Naive thymus-derived CD8-positive, alpha-beta T cell (primary cell): ENCODE data around the gene SAXO2. TPM values are rescaled to one million over a fixed set of nuclear protein-coding genes. Genes with fewer than 3 reads are reported as not detected.
"Not testable (repeated sequence)": the region's sequence is repeated elsewhere in the genome, so short reads cannot be mapped to it uniquely, and the experiment has no call there.

ENCODE experiments used
- ATAC-seq, 2 donors: fragments of 150-1000 bp; cut with Tn5 transposase in 1 of 2; sonication (Bioruptor Pico), chemical (Tn5 transposase) in 1 of 2; 1 replicate in 1 of 2; 2 replicates in 1 of 2; pipeline ENCODE4 v1.10.0; 2021; ENCODE audit warnings: mild to moderate bottlenecking in 2 of 2, moderate library complexity in 2 of 2
- POLR2A ChIA-PET: fragments of 350-600 bp; sonication (Branson Sonifier 250); formaldehyde crosslinking; loops from one replicate; lab custom pipeline; 2021; ENCODE audit warnings: antibody characterized with exemption; lab: Charles Lee
- DNase-seq, 10 donors: peaks; one replicate each; pipeline versions ENCODE4 v3.0.0 to v3.0.0-alpha.2; 2020 to 2022
- H3K27ac Mint-ChIP-seq, 10 donors: one replicate each; pipeline ENCODE4 v1.8.0; 2020 to 2022; ENCODE audit warnings: mild to moderate bottlenecking in 10 of 10, mixed read lengths in 10 of 10, moderate library complexity in 4 of 10, inconsistent platforms in 1 of 10
- H3K27me3 Mint-ChIP-seq, 5 donors: one replicate each; pipeline ENCODE4 v1.8.0; 2021 to 2022; ENCODE audit warnings: mixed read lengths in 5 of 5
- H3K36me3 Mint-ChIP-seq, 3 donors: one replicate each; pipeline ENCODE4 v1.8.0; 2020 to 2022; ENCODE audit warnings: mixed read lengths in 3 of 3, mild to moderate bottlenecking in 2 of 3, inconsistent platforms in 1 of 3
- H3K4me1 Mint-ChIP-seq, 4 donors: one replicate each; pipeline ENCODE4 v1.8.0; 2021 to 2022; ENCODE audit warnings: mixed read lengths in 4 of 4
- H3K4me3 Mint-ChIP-seq, 10 donors: one replicate each; pipeline ENCODE4 v1.8.0; 2020 to 2022; ENCODE audit warnings: mild to moderate bottlenecking in 10 of 10, mixed read lengths in 10 of 10, moderate library complexity in 6 of 10, inconsistent platforms in 1 of 10
- H3K9me3 Mint-ChIP-seq, 9 donors: one replicate each; pipeline ENCODE4 v1.8.0; 2020 to 2022; ENCODE audit warnings: mixed read lengths in 9 of 9, mild to moderate bottlenecking in 3 of 9, inconsistent platforms in 1 of 9, moderate library complexity in 1 of 9
- polyA plus RNA-seq, 3 donors: library from polyadenylated mRNA; unstranded; fragments of 300-500 nt; fragmentation: Illumina TruSeq; gene quantifications; one replicate each; pipeline ENCODE4 v1.2.3, GENCODE V29; 2021
- total RNA-seq, 8 experiments: library from RNA in 2 of 8; stranded (reverse) in 2 of 8; gene quantifications; one replicate each; pipeline ENCODE4 v1.2.3 and lab custom pipeline; 2021 to 2026

SAXO2 gene, protein sequence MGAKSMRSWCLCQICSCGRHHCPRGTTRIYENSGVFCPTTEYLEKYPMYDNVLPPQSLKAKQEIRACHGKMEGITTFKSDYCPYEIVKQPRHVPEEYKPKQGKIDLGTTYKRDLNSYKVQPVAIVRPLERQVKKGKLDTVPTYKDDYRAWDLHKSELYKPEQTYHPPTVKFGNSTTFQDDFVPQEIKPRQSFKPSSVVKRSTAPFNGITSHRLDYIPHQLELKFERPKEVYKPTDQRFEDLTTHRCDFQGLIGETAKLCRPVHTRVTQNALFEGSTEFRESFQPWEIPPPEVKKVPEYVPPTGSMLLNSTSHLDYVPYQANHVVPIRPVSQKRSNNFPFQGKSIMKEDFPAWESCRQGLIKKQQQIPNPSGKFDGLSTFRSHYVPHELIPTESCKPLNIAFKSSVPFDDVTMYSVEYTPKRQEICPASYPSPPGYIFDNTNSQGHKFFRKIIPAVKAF
- total RNA-seq (1 to 10 TPM; 3.9 to 5.1 TPM), polyA plus RNA-seq (1 to 10 TPM in 2 of 3 donors, not detected in 1; 2.1 TPM), total RNA-seq (lab: John Stamatoyannopoulos, UW) (0 to 10.2 (median 2.1) reads per million in 6 experiments)

DNA sequence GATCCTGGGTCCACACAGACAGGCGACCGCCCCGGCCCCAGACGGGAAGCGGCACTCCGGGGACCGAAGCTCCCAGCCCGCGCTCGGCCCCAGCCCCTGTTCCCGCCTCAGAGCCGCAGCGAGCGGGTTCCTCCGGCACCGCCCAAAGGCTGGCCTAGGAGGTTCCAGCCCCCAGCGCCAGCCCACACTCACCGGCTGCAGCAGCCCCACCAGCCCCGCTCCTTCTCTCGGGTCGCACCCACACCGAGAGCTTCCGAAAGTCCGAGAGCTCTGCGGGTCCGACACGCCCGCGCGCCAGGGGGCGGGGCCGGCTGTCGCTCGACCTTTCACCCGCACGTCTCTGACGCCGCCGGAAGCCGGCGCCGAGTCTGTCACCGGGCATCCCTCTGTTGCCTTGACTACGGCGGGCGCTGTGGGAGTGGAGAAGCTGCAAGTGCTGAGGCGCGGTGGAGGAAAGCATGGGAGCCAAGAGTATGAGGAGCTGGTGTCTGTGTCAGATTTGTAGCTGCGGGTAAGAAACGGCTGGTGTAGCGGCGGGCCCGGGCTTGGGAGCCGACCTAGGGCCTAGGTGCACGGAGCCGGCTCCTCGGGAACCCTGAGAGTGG, at the start of gene SAXO2, which contains the start of gene EFL1:
TSS of gene SAXO2 (plus strand) at position 397 of the 605 bp plus-strand sequence. CDS start at position 459, 62 bp downstream.
TSS of gene EFL1 (minus strand) at position 313 of the 605 bp plus-strand sequence. CDS start 956 bp downstream, outside the sequence.
- no peaks in the 10 kb centered on the region for H3K27me3 Mint-ChIP-seq
- POLR2A ChIA-PET = interaction anchor here (1.1 kb wide), 1 partner anchor 36 kb away, joined by 3 read pairs; no protein-coding TSS in a partner anchor
- peaks cover 25 to 55% (median 32%) of the 10 kb centered on the region in 4 donors for H3K4me1 Mint-ChIP-seq
- peak within 1 kb of the TSS; percentile 74 to 97 (median 91) for H3K27ac Mint-ChIP-seq
- H3K4me3 Mint-ChIP-seq = peak within 1 kb of the TSS; percentile 90 to 97 (median 95)
- DNase-seq (peak; percentile 83 to 96 (median 88)), ATAC-seq (peak; percentile 94 to 97)
- H3K9me3 Mint-ChIP-seq = no peaks in the 10 kb centered on the region
- peaks cover 0 to 24% (median 5%) of the 10 kb centered on the region in 3 donors for H3K36me3 Mint-ChIP-seq

DNA sequence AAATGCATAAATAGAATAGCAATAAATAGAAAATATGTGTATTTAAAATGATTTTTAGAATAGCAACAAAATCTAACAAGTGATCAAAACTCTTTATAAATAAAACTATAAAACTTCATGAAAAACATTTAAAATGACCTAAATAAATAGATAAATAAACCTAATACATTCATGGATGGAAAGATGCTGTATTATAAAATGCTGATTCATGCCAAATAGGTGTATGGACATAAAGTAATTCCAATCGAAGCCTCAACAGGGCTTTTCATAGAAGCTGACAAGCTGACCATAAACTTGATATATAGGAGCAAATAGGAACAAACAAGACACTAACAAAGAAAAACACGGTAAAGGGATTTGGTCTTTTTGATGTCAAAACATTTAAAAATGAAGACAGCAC, 46.5 kb upstream of the SAXO2 start:
- DNase-seq, H3K27me3 Mint-ChIP-seq, H3K4me1 Mint-ChIP-seq, POLR2A ChIA-PET, H3K9me3 Mint-ChIP-seq, ATAC-seq, H3K4me3 Mint-ChIP-seq, H3K27ac Mint-ChIP-seq: not testable (repeated sequence)
- peaks cover 15 to 80% (median 29%) of the 10 kb centered on the region in 3 donors for H3K36me3 Mint-ChIP-seq

DNA sequence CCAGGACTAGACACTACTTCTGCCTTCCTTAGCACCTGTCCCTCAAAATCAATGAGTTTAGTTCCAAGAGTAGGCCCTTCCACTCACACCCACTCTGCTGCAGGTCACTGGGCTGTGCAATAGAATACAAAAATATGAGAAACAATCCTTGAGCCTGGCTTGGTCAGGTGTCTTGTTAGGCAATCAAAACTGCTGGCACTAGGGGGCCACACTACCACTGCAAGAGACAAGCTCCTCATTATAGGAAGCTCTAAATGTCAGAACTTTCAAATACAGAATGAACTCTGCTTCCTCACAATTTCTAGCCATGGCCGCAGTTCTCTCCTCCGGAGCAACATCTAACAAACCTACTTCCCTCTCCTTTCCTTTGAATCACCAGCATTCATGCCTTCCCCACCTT, 41.1 kb upstream of the SAXO2 start:
- H3K27me3 Mint-ChIP-seq, POLR2A ChIA-PET, H3K4me3 Mint-ChIP-seq, H3K4me1 Mint-ChIP-seq, H3K9me3 Mint-ChIP-seq: not testable (repeated sequence)
- ATAC-seq (peak in 1 of 2 donors; percentile 49), DNase-seq (peak in 8 of 10 donors; percentile 3 to 61 (median 18))
- Mint-ChIP-seq H3K27ac (peak overlapping the region in 2 of 10 donors; percentile 32 to 51), H3K36me3 (peaks cover 1 to 77% (median 17%) of the 10 kb centered on the region in 3 donors)

DNA sequence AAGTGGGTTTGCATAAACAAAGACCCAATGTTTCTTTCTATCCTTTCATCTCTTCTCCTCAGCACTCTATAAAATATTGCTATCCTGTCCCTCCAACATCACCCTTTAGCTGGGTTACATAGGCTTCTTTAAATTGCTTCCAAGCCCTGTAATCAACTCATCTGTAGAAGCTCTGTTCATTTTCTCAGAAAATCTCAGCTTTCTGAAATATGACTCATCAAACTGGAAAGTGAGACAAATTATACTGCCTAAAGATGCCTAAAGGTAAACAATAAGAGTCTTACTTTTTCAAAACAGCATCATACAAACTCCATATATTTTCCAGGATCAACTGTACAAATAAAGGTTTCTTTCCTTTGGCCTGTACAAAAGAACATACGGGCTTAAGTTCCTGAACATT, 33.9 kb upstream of the SAXO2 start:
- no peaks in the 10 kb centered on the region for H3K9me3 Mint-ChIP-seq
- ATAC-seq (no peak), DNase-seq (no peak)
- H3K4me1 Mint-ChIP-seq = peaks cover 0 to 10% (median 3%) of the 10 kb centered on the region in 4 donors
- H3K36me3 Mint-ChIP-seq = peaks cover 12 to 68% (median 37%) of the 10 kb centered on the region in 3 donors
- no peak overlapping the region for H3K4me3 Mint-ChIP-seq
- no peaks in the 10 kb centered on the region for H3K27me3 Mint-ChIP-seq
- no peak overlapping the region for H3K27ac Mint-ChIP-seq
- POLR2A ChIA-PET = no interaction called here

DNA sequence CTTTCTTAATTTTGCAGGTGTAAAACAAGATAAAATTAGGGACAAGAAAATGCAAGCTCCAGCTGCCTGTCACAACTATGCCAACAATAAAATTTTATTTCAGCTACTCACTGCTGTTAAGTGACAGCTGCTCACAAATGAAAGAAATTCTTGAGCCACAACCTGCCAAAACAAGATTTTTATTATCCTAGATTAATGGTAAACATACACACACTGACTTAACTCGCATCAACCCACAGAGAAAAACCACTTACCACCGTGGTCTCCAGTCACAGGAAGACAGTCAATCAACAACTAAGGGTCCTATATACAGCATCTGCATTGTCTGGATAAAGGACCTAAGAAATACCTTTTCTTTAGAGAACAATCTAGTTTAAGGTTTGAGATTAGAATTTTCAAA, 31.4 kb upstream of the SAXO2 start:
- POLR2A ChIA-PET = no interaction called here
- no peak for ATAC-seq
- Mint-ChIP-seq H3K36me3 (peaks cover 12 to 60% (median 34%) of the 10 kb centered on the region in 3 donors), H3K4me3 (no peak overlapping the region), H3K27ac (peak overlapping the region in 3 of 10 donors; percentile 14 to 82 (median 48)), H3K4me1 (peaks cover 0 to 12% (median 3%) of the 10 kb centered on the region in 4 donors), H3K9me3 (no peaks in the 10 kb centered on the region), H3K27me3 (no peaks in the 10 kb centered on the region)
- DNase-seq = no peak

DNA sequence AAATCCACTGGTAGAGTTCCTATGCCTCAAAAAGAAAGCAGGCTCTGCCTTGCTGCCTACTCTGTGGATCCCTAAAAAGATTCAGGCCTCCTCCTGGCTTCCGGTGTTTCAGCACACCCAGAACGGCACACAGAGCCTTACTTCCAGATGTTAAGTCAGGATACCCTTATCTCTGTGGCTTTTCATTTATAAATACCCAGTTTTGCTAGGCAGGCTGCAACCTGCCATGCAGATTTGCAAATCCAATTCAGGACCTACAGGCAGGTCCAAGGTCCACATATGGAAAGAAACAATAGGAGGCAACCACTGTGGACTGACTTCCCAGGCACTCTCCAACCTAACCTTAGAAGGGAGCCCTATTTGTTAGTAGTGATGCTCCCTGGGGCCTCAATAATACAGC, 30.8 kb upstream of the SAXO2 start:
- POLR2A ChIA-PET = no interaction called here
- Mint-ChIP-seq H3K4me3 (no peak overlapping the region), H3K9me3 (no peaks in the 10 kb centered on the region), H3K27ac (peak overlapping the region in 2 of 10 donors; percentile 12 to 14), H3K4me1 (peaks cover 0 to 6% (median 0%) of the 10 kb centered on the region in 4 donors), H3K27me3 (no peaks in the 10 kb centered on the region), H3K36me3 (peaks cover 8 to 60% (median 34%) of the 10 kb centered on the region in 3 donors)
- no peak for DNase-seq
- no peak for ATAC-seq

DNA sequence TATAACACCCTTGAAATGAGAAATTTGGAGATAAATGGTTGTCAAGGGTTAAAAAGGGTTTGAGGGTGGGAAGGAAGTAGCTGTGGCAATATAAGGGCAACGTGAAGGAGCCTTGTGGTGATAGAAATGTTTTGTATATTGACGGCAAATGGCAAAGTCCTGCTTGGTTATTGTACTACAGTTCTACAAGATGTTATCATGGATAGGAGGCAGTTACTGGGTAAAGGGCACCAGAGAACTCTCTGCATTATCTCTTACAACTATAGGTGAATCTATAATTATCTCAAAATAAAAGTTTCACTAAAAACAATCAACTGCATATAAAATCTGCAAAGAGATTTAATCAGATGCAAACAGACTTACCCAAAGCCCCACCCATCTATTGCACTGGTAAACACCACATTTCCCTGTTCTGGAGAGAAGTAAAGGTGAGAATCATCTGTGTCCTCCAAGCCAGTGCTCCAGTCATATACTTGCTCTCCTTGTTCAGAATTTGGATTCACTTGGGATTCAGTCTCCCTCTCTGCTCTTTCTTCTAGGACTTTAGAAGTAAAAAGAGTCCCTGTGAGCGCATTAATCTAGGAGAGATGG, 24.6 kb upstream of the SAXO2 start:
- H3K4me3 Mint-ChIP-seq, POLR2A ChIA-PET, H3K4me1 Mint-ChIP-seq, H3K27me3 Mint-ChIP-seq, ATAC-seq, DNase-seq, H3K9me3 Mint-ChIP-seq: not testable (repeated sequence)
- Mint-ChIP-seq H3K27ac (peak overlapping the region in 3 of 10 donors; percentile 0 to 32 (median 21)), H3K36me3 (peaks cover 6 to 66% (median 35%) of the 10 kb centered on the region in 3 donors)

DNA sequence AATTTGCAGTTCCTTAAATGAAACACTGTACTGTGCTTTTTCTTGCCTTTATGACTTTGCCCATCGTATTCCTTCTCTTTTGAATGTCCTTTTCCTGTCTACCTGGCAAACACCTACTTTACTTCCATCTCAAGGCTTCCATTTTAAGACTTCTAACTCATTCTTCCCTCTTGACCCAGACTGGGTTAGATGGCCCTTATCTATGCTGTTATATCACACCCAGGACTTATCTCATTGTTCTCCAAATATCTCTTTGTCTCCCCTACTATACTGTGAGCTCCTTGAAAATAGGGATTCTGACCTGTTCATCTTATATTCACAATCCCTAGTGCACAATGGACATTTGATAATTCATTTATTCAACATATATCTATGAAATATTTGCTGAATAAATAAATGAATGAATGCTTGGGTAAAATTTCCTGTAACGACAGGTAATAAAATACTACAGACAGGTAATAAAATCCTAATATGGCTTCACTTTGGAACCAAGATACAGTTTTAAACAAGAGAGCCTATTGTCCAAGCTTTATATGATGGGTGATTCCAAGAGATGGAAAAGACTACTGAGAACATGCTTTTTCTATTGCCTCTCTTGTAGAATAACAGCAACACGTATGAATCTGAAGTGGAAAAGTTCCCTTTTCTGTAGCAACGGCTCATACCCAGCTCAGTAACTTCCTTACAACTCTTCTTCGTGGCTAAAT, 22.8 kb upstream of the SAXO2 start:
- DNase-seq = no peak
- no peak for ATAC-seq
- Mint-ChIP-seq H3K36me3 (peaks cover 10 to 68% (median 43%) of the 10 kb centered on the region in 3 donors), H3K9me3 (no peaks in the 10 kb centered on the region), H3K4me1 (peaks cover 0 to 7% (median 3%) of the 10 kb centered on the region in 4 donors), H3K27me3 (no peaks in the 10 kb centered on the region), H3K4me3 (no peak overlapping the region), H3K27ac (peak overlapping the region in 2 of 10 donors; percentile 4 to 17)
- POLR2A ChIA-PET = no interaction called here

DNA sequence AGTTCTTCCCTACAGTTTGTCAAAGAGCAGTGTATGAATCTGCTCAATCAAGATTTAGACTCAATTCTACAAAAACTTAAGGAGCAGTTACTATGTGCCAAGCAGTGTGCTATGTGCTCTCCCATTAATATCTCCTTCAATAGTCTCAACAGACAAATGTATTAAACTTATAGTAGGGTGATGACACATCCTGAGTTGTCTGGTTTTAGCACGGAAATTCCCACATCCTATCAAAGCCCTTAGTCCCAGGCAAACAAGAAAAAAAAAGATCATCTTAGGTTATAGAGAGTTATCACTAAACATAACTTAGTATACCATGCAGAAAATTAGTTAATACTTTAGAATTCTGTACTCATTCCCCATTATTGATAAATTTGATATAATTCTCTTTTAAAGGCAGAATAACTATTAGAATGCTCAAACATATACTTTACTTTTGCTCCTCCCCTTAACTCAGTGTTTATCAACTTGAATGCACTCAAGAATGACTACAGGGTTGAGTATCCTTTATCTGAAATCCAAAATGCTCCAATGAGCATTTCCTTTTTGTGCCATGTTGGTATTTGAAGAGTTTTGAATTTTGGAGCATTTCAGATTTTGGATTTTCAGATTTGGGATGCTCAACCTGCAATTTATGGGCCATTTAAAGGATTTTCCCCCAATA, 20.6 kb upstream of the SAXO2 start:
- peaks cover 9 to 15% (median 10%) of the 10 kb centered on the region in 4 donors for H3K4me1 Mint-ChIP-seq
- H3K27ac Mint-ChIP-seq = peak overlapping the region in 2 of 10 donors; percentile 27 to 39
- H3K9me3 Mint-ChIP-seq, DNase-seq, ATAC-seq, POLR2A ChIA-PET, H3K4me3 Mint-ChIP-seq, H3K27me3 Mint-ChIP-seq: not testable (repeated sequence)
- peaks cover 10 to 73% (median 35%) of the 10 kb centered on the region in 3 donors for H3K36me3 Mint-ChIP-seq

DNA sequence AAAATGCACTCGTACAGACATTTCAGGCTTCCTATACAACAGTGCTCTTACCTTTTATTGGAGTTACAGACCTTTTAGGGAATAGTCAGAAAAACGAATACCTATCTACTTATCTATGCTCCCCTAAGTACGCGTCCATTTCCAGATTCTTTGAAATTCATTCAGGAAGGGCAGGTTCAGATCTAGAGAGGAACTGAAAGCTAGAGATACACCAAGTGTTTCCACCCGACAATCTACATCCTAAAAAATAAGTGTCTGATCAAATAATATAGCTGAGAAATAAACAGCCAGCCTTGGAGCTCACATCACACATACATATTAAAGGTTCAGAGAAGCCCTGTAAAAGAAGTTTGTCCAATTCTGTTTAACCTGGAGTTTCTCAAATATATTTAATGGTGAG, 19.0 kb upstream of the SAXO2 start:
- H3K27me3 Mint-ChIP-seq, ATAC-seq, H3K4me3 Mint-ChIP-seq, DNase-seq, H3K27ac Mint-ChIP-seq, H3K9me3 Mint-ChIP-seq, POLR2A ChIA-PET: not testable (repeated sequence)
- Mint-ChIP-seq H3K36me3 (peaks cover 10 to 69% (median 29%) of the 10 kb centered on the region in 3 donors), H3K4me1 (peaks cover 9 to 16% (median 9%) of the 10 kb centered on the region in 4 donors)

DNA sequence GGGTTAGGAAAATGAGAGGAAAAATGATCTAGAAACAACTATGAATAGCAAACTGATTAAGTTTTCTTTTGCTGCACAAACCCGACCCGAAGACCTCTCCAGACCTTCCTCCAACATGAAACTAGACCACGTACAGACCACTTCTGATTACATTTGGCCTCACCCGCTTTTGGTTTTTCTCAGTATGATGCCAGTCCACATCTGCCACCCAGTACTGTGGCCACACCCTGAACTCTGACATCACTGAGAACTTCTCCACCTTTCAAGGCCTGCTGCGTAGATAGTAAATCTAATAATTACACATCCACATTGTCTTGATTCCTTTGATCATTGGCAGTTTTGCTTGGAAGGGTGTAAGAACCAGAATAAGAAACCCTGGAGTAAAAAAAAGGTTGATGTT, 16.7 kb upstream of the SAXO2 start:
- H3K4me3 Mint-ChIP-seq, H3K27me3 Mint-ChIP-seq, POLR2A ChIA-PET, ATAC-seq, DNase-seq, H3K9me3 Mint-ChIP-seq: not testable (repeated sequence)
- H3K4me1 Mint-ChIP-seq = peaks cover 7 to 16% (median 9%) of the 10 kb centered on the region in 4 donors
- peak overlapping the region in 1 of 10 donors; percentile 36 for H3K27ac Mint-ChIP-seq
- H3K36me3 Mint-ChIP-seq = peaks cover 4 to 59% (median 15%) of the 10 kb centered on the region in 3 donors
